CD4-positive, alpha-beta T cell treated with Interleukin-4 for 1 hour (primary cell): ENCODE measurements around the gene IRF1.
A peak's percentile ranks its signal among the peaks of the same experiment; 100 is the strongest.

ENCODE experiments used
- DNase-seq, 2 donors: peaks; one replicate each; pipeline ENCODE4 v3.0.0-alpha.2; 2020 to 2022

The IRF1 gene

DNA sequence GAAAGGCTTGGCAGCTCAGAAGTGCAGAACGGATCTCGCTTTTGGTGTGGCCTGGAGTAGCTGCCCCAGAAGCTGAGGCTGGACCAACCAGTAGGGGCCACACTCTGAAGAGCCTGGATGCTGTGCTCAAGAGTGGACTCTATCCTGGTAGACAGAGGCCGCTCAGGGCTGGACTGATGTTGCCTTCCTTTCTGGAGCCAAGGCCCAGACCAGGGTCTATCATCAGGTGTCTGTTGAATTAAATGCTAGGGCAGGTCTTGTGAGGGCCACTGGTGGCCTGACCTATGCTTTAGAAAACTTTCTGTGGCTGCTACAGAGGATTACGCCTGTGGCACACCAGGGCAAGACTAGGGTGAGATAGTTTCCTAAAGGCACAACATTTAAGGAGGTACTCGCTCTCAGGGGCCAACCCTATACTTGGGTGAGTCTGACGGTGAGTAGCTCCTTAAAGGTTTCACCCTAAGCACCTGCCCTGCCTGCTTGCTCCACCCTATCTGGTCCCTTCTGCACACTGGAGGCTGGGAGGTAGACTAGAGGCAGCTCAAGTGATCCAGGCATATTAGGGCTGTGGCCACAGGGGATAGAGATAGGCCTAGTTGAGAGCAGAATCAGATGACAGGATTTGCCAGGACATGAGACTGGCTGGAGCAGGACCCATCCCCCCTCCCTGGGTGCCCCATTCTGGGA lies 9.8 kb upstream of the IRF1 start:
- no peak for DNase-seq

DNA sequence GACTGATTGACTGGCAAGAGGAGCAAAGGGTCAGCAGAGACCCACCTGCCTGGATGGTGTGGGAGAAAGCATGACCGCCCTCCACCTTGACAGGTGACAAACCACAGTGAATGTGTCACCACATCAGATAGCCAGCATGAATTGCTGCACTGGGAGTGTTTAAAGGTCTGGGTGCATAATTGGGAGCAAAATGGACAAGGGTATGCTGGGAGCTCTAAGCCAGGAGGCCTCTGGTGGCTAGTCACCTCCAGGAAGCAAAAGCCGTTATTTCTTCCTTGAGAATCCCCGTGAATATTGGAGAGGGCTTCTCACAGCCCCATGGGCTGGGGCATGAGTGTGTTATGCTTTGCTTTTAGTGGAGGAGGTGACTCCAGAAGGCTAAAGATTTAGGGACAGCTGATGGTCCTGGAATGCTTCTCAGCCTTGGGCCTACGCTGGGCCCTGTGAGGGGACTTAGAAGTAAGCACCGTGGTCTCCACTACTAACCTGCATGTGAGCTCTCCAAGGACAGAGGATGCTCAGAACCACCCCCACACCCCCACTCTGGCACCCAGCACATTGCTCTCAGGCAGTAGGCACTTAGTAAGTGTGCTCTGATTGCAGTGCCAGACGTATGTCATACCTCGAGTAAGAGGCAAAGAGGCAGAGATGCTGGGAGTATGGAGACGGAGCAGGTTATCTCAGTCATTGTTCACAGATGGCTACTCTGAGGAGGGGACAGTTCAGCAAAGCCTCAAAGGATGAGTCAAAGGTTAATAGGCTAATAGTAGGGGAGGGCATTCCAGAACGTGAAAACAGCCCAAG lies 9.1 kb upstream of the IRF1 start:
- peak; percentile 8 to 13 for DNase-seq

DNA sequence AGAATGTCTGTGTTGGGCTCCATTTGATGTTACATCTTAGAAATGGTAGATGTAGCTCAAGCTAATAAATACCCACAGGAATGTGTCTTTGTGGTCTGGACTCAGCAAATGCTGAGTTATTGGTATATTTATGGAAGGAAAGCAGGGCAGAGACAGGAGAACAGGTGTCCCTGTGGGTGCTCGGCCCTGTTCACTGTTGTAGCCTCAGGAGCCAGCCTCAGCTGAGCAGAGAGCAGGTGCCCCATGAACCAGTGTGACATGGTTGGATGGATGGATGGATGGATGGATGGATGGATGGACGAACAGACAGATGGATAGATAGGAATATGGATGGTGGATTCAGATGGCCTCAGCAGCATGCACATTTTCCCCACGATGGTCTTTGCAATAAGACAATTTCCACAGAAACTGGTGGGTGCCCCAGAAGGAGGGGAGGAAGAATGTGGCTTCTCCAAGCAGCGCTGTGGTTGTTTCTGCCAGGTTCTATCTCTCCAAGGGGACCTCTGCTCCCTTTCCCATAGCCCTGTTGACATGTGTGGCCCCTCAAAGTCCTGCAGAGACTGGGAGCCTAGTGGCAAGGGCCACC lies 8.2 kb upstream of the IRF1 start:
- DNase-seq: peak in 1 of 2 donors; percentile 7

DNA sequence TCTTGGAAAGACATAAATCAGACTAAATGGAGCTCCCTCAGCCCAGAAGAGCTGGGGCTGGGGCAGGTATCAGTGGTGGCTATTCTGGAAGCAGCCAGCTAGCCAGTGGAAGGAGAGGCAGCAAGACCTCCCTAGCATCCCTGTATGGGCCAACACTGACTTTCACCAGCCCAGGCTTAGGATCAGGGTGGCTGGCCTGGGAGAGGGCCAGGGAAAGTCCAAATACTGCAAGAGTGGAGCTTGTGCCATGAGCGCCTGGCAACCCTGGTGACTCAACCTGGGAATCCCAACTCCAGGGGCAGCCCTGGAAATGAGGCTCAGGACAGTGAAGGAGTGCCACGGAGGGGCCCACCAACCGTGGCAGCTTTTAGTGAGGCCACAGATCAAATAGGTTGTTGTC lies 7.6 kb upstream of the IRF1 start:
- peak; percentile 8 to 32 for DNase-seq

DNA sequence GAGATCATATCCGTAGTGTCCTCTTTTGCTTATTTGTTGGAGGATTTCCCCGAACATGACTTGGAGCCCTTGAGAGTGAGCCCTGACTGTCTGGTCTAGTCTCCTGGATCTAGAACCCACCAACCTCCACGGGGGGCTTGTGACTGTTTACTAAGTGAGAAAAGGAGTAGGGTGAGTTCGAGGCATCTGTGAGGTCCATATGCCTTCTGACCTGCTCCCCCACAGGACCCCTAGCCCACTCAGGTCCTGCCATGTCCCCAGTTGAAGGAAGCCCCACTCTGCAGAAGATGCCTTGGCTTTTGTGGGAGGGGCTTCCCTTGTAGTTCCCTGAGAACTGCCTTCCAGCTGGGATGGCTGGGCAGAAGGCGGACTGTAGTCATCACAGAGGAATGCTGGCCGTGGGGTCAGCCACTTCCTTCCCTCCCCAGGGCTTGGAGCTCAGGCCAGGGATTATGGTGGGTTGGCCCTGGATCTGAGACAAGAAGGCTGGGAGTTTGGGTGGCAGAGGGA lies 7.0 kb upstream of the IRF1 start:
- DNase-seq: peak in 1 of 2 donors; percentile 9

DNA sequence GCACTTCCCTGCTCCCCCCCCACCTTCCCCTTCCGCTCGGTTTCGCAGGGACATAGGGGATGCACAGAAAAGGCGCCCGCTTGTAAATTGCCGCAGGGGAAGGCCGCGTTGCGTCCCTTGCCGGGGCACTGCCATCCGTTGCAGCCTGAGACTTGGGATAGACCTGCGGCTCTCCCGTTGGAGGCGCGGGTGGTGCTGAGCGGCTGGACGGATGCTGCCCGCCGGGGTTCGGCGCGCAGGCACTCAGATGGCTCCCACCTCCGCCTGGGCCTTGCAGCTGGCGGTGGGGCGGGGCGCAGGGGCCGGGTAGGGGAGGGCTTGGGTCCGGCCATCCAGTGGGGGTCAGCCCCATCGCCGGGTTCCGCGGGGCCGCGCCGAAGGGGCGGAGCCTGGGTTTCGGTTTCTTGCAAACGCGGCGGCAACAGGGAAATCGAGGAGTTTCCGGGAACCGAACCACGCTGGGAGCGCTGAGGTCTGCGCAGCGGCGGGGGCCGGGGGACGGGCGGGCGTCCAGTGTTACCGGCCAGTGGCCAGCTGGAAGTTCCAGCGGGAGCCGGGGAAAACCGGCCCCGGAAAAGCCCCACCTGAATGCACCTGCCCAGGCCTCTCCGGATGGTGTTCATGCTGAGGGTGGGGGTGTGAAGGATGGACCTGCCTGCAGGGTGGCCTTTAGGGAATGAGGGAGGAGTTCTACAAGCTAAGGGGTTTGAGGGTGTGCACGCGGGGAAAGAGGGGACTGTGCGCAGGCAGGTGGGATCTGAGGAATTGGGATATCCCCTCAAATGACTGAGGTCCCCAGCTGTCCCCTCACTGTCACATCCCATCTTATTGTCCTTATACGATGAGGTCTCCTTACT lies 6.3 kb upstream of the IRF1 start:
- DNase-seq: peak; percentile 71

DNA sequence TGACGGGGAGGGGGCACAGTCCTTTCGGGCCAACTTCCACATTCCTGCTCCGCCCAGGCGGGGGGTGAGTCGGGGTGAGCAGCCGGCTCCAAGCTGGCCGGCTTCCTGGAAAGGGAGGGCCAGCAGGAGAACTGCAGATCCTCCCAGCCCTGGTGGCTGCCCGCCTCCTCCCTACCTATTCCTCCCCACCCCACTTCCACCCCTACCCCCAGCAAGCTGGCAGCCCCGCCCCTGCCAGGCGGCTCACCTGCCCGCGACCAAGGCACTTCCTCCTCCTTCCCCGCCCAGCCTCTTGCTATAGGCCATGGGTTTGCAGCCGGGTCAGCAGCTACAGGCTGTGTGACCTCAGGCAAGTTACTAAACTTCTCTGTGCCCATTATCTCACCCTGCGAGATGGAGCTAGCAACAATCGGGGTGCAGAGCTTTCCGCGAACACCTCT lies 5.6 kb upstream of the IRF1 start:
- DNase-seq: peak; percentile 90

DNA sequence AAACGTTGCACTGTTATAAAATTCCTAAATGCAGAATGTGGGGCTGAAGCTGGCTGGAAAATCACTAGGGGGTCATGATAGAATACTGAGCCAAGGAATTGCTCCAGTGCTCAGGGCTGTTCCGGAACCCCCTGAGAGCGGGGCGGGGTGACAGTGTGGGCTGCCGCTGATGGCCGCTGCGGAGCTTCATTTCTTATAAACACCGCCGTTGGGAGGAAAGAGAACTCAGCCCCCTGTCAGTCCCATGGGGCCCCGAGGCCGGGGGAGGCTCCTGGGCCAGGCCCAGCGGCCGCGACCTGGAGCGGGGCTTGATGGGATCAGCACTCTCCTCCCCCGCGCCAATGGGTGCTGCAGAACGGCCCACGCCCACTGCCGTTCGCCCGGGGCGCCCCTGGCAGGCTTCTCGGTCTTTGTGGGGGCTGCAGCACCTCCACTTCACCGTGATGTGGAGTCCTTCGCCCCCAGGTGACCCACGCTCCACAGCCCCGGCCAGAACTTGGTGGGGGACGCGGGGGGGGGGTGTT lies 5.2 kb upstream of the IRF1 start:
- DNase-seq: peak; percentile 68 to 81

DNA sequence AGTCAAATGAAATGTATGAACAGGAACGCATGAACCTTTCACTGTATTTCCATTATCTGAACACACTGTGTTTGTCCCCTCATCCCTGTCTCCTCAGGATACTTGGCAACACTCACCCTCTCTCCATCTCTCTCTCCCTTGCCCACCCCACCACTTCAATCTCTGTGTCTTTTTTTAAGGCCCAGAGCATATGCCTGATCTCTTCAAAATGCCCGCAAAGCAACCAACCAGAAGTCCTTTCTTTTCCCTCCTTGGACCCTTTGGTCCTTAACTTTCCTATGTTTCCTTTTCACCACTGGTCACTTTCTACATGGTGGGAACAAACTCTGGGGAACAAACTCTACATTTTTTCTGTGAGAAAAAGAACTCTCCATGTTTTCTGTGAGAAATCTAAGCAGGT lies 3.2 kb upstream of the IRF1 start:
- DNase-seq: no peak

DNA sequence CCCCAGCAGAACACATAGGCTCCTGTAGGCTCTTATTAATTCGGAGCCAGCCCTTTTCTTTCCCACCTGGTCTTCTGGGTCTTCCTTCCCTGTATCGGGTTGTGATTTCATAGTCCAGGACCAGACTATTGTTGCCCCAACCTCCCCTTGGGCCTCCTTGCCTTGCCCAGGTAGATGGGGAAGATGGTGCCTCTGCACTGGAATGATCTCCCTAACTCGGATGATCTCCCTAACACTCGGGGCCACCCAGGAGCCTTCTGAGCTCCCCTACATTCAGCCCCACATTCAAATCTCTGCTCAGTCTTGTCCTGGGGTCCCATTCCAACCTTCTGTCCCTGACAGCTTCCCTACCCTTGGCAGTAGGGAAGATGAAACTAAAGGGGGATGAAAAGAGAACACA lies 2.7 kb upstream of the IRF1 start:
- no peak for DNase-seq

DNA sequence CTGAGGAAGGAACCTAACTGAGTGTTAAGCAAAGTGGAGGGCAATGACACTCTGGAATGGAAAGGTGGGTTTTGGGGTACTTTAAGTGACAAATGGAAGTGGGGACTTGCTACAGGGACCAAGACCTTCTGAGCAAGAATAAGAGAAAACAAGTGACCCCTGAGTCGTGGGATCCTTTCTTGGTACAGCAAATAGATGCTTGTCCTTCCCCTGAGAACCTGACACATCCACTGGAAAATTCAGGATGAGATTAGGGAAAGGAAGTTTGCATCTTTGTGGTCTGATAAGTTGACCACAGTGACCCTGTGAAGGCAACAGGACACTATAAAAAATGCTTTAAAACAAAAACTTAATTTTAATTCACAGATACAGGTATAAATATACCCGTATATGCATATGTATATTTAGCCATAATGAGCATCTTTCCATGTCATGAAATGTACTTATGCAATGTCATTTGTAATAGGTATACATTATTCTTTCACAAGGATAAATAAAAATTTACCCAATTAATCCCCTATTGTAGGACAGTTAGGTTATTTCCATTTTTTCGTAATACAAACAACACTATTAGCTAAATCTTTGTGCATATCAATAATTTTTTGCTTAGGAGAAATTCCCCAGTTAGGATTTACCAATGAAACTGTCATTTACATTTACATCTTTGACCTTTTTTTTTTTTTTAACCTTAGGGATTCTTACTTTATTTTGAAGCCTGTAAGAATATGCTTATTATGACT lies 2.0 kb upstream of the IRF1 start:
- DNase-seq: peak in 1 of 2 donors; percentile 1

DNA sequence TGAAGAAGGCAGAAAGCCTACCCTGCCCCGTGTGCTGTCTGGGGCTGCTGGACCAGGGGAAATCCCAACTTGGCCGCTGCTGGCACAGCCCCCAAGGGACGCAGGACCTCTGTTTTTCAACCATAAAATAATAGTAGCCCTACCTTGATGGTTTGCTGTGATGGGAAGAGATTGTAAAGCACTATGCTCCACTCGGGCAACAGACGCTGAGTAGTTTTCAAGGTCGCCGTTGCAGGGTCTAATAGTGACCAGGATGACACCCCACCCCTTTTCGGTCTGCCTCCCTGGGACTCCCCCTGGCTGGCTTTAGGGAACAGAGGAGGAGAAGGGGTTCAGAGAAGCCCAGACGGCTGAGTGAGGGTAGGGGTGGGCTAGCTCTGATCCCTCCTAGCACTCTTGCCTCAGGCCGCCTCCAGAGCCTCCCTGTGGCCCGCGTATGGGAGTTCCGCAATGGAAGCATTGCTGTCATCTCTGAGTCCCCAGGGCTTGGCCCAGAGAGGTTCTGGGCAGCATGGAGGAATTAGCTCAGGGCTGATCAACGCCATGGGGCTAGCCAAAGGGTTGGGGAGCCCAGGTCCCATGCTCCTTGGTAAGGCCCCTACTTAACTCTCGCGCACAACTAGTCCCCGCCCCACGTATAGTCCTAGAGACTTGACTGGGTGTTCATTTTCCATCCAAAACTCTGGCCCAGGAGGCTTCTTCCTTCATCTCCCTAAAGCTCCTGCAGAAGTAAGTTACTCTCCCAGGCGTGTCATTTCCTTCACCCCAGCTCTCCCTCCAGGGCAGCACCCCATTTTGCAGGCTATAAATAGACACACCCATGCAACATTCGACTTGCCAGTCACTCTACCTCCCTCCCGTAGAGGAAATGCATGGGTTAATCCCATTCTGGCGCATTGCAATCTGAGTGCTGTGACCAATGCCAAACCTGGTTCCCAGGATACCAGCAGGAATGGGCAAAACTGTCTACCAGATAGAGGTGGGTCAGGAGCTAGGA lies 1.1 kb upstream of the IRF1 start:
- peak; percentile 52 to 56 for DNase-seq

DNA sequence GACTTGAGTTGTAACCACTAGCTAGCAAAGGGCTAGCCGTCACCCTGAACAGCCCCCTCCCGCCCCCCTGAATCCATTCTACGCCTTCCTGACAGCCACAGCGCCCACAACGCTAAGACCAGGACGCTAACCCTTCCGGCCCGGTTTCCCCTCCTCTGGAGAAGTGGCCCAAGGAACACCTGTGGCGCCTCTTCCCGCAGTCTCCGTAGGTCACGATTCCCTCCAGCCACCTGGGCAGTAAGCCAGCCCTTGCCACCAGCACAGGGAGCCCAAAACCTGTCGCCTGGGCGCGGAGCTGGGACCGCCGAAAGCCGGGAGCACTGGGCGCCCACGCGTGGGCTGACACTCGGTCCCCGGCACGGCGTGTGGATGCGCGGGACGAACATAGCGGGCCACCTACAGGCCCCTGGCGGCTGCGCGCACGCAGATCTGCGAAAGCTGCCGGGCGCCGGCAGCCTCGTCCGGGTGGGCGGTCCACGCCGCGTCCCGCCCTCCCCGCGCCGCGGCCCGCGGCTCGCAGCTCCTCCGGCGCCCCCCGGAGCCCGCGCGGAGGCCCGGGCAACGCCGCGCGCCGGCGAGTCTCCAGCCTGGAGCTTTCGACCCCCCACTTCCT lies 596 bp downstream of the IRF1 start:
- DNase-seq: peak; percentile 42 to 51

DNA sequence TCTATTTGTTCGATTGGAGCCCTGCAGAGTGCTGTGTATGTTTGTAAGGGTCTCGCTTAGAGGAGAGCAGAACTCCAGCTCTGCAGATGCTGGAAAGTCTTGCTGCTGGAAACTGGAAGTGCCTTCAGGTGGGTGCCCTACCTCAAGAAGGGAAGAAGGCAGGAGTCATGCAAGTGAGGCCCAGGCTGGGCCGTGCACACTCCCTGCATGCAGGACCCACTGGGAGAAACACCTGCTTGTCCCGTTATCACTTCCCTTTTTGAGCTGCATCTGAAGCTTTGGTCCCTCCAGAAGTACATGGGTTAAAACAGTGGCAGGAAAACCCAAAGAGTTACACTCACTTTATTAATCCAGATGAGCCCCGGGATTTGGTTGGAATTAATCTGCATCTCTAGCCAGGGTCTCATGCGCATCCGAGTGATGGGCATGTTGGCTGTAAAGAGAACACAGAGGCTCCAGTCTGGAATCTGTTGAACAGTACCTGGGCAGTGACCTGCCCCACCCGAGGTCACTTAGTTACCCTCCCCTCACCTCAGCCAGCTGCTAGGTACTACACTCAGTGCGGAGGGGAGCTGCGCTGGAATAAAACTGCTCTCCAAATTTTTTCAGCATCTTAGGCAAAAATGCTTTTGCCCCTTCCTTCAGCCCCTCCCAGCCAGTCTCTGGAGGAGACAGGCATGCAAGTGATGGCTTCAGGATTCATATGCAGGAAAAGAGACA lies 1.4 kb downstream of the IRF1 start:
- DNase-seq: peak; percentile 18 to 33

DNA sequence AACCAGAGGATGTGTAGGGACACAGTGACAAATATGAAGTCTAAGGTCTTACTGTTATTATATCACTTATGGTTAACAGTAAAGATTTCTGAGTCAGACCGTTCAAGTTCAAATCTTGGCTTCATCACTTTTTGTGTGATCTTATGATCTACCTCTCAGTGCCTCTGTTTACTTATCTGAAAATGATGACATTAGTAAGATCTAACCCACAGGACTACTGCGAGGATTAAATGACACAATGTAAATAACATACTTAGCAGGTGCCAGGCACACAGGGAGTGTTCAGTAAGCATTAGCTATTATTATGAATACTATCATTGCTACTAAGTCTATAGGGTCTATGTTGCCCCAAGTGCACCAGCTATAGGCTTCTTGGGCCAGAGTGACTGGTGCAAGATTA lies 2.0 kb downstream of the IRF1 start:
- no peak for DNase-seq

DNA sequence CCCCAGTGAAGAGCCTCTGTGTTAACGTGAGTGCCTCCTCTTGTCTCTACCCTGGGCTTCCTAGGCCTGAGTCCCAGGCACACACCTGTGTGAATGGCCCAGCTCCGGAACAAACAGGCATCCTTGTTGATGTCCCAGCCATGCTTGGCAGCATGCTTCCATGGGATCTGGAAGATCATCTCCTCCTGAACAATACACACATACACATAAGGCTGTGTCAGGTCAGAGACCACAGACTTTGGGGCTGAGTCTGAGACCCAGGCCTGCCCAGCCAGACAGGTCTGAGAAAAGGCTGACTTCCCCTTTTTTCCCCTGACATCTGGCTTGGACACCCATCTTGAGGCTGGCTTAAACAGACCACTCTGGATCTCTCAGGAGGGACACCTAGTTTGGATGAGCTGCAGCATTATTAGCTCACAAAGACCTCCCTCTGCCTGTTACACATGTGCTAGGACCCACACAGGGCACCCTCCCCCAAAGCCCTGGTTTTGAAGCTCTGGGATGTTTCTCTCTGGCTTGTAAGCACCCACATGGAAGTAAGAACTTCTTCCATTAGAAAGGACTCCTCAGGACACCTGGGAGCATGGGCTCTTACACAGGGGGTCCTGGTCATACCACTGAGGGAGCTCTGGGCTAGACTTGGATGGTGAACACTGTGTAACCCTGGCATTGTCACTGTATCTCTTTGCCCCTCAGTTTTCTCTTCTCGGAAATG lies 2.6 kb downstream of the IRF1 start:
- DNase-seq: peak; percentile 33 to 42

DNA sequence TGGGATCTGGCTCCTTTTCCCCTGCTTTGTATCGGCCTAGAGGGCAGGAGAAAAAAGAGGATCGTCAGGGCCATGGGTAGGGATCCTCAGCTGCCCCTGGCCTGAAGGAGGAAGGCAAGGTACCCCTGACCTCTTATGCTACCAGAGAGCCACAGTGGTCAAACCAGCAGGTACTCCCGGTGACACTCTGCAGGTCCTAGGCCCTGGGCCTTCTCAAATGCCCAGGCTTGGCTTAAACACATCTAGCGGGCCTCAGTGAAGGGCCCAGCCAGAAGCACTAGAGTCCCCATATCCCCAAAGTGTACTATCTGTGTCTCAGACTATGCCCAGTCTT lies 3.5 kb downstream of the IRF1 start:
- no peak for DNase-seq

DNA sequence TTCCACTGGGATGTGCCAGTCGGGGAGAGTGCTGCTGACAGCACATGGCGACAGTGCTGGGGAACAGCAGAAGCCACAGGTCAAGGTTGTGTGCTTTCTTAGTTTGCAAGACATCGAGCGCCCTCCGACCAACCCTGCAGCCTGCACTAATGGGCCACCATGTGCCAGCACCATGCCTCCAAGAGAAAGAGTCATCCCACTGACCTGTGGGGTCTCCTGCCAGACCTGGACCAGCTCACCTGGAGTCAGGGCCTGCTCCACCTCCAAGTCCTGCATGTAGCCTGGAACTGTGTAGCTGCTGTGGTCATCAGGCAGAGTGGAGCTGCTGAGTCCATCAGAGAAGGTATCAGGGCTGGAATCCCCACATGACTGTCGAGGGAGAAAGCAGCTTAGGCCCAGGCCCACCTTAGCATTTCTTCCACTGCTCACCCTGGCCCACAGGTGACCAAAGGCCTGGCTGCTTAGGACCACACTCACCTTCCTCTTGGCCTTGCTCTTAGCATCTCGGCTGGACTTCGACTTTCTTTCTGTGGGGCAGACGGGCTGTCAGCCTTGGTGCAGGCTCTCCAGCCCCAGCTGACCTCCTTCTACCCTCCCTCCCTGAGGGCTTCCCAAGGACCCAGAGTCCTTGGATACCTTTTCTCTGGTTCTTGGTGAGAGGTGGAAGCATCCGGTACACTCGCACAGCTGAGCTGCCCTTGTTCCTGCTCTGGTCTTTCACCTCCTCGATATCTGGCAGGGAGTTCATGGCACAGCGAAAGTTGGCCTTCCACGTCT lies 4.1 kb downstream of the IRF1 start:
- peak; percentile 10 to 22 for DNase-seq
